HuH-7 (cell line): ENCODE data around the gene CABP4.

Source experiments
- DNase-seq: peaks from one replicate; pipeline ENCODE4 v3.0.0; 2011; ENCODE audit warnings: low spot score

The CABP4 gene

GRCh38 chr11:67455054-67455453 is at the start of gene CABP4:
CABP4 (plus strand) TSS chr11:67455354; CDS start chr11:67455424, 70 bp downstream.
- no peak for DNase-seq

GRCh38 chr11:67405688-67406339 is 49.3 kb upstream of the CABP4 start:
- no peak for DNase-seq

- no peak for DNase-seq
These were observed 48.7 kb upstream of the CABP4 start for GRCh38 chr11:67406420-67406968.

- peak; percentile 94 for DNase-seq
These were observed 48.0 kb upstream of the CABP4 start for GRCh38 chr11:67406969-67407687.

- no peak for DNase-seq
These were observed 47.4 kb upstream of the CABP4 start for GRCh38 chr11:67407688-67408163.

- no peak for DNase-seq
These were observed 46.5 kb upstream of the CABP4 start for GRCh38 chr11:67408437-67409200.

- no peak for DNase-seq
These were observed 45.9 kb upstream of the CABP4 start for GRCh38 chr11:67409261-67409666.

GRCh38 chr11:67409781-67410368 is 45.3 kb upstream of the CABP4 start:
- DNase-seq = peak; percentile 98

- DNase-seq = no peak
These were observed 44.8 kb upstream of the CABP4 start for GRCh38 chr11:67410369-67410831.

GRCh38 chr11:67410984-67411784 is 44.0 kb upstream of the CABP4 start:
- DNase-seq = no peak

- no peak for DNase-seq
These were observed 43.4 kb upstream of the CABP4 start for GRCh38 chr11:67411785-67412152.

- no peak for DNase-seq
These were observed 42.5 kb upstream of the CABP4 start for GRCh38 chr11:67412495-67413179.

GRCh38 chr11:67413266-67413849 is 41.8 kb upstream of the CABP4 start:
- DNase-seq = no peak

- DNase-seq = no peak
These were observed 39.5 kb upstream of the CABP4 start, which contains the start of gene CARNS1 for GRCh38 chr11:67415501-67416304. CARNS1 (plus strand) TSS chr11:67415678; CDS start chr11:67416200, 522 bp downstream.

- no peak for DNase-seq
These were observed 38.5 kb upstream of the CABP4 start for GRCh38 chr11:67416416-67417335.

- no peak for DNase-seq
These were observed 37.7 kb upstream of the CABP4 start for GRCh38 chr11:67417425-67417824.

GRCh38 chr11:67418476-67419281 is 36.5 kb upstream of the CABP4 start:
- DNase-seq = no peak
